Natural killer cell treated with Interleukin-12 subunit alpha and Interleukin-12 subunit beta and Interleukin-15 and Interleukin-18, amount 100 ng/mL, for 72 hours (primary cell): ENCODE data around the gene KCNQ1. TPM values are rescaled to one million over a fixed set of nuclear protein-coding genes. Genes with fewer than 3 reads are reported as not detected.

Experiments
- ATAC-seq, 2 donors: fragments of 150-1000 bp; cut with Tn5 transposase in 1 of 2; sonication (Bioruptor Pico), chemical (Tn5 transposase) in 1 of 2; 2 replicates each; pipeline ENCODE4 v1.10.0; 2021
- DNase-seq: peaks from one replicate; pipeline ENCODE4 v3.0.0; 2022; ENCODE audit warnings: low spot score
- H3K27ac Mint-ChIP-seq, 2 donors: 1 replicate in 1 of 2; 2 replicates in 1 of 2; pipeline ENCODE4 v1.8.0; 2022; ENCODE audit warnings: mixed read lengths in 2 of 2, mild to moderate bottlenecking in 1 of 2, moderate library complexity in 1 of 2
- H3K27me3 Mint-ChIP-seq, 2 donors: 1 replicate in 1 of 2; 2 replicates in 1 of 2; pipeline ENCODE4 v1.8.0; 2022; ENCODE audit warnings: mixed read lengths in 2 of 2
- H3K36me3 Mint-ChIP-seq: one replicate; pipeline ENCODE4 v1.8.0; 2022; ENCODE audit warnings: mixed read lengths
- H3K4me1 Mint-ChIP-seq, 2 donors: 1 replicate in 1 of 2; 2 replicates in 1 of 2; pipeline ENCODE4 v1.8.0; 2022; ENCODE audit warnings: low read depth in 2 of 2, mixed read lengths in 2 of 2, mild to moderate bottlenecking in 1 of 2
- H3K4me3 Mint-ChIP-seq: one replicate; pipeline ENCODE4 v1.8.0; 2022; ENCODE audit warnings: mixed read lengths
- H3K9me3 Mint-ChIP-seq: 2 replicates; pipeline ENCODE4 v1.8.0; 2022; ENCODE audit warnings: mixed read lengths
- total RNA-seq, 2 donors: library from RNA; stranded (reverse); gene quantifications; one replicate each; pipeline ENCODE4 v1.2.3, GENCODE V29; 2022

The KCNQ1 gene
- total RNA-seq, 2 donors from 2014 or later: 0.19 to 1.4 TPM

- ATAC-seq: no peak
- Mint-ChIP-seq H3K4me1 (peaks cover 6% of the 10 kb centered on the region in 2 donors), H3K27ac (peak overlapping the region in 1 of 2 donors; percentile 23), H3K4me3 (peak overlapping the region; percentile 17), H3K9me3 (no peaks in the 10 kb centered on the region), H3K36me3 (no peaks in the 10 kb centered on the region), H3K27me3 (no peaks in the 10 kb centered on the region)
- no peak for DNase-seq
Observed at GRCh38 chr11:2402890-2403645, 41.7 kb upstream of the KCNQ1 start.

GRCh38 chr11:2404735-2405196 lies 40.0 kb upstream of the KCNQ1 start:
- H3K4me1 Mint-ChIP-seq: peaks cover 4 to 6% of the 10 kb centered on the region in 2 donors
- no peak overlapping the region for H3K27ac Mint-ChIP-seq
- H3K4me3 Mint-ChIP-seq: no peak overlapping the region
- ATAC-seq: no peak
- H3K27me3 Mint-ChIP-seq: no peaks in the 10 kb centered on the region
- no peaks in the 10 kb centered on the region for H3K9me3 Mint-ChIP-seq
- H3K36me3 Mint-ChIP-seq: no peaks in the 10 kb centered on the region
- DNase-seq: no peak

- H3K4me3 Mint-ChIP-seq: no peak overlapping the region
- ATAC-seq: no peak
- no peak for DNase-seq
- H3K4me1 Mint-ChIP-seq: peaks cover 1 to 3% of the 10 kb centered on the region in 2 donors
- no peaks in the 10 kb centered on the region for H3K36me3 Mint-ChIP-seq
- no peak overlapping the region for H3K27ac Mint-ChIP-seq
- no peaks in the 10 kb centered on the region for H3K27me3 Mint-ChIP-seq
- H3K9me3 Mint-ChIP-seq: no peaks in the 10 kb centered on the region
Observed at GRCh38 chr11:2406451-2406850, 38.4 kb upstream of the KCNQ1 start.

GRCh38 chr11:2406878-2407410 lies 37.9 kb upstream of the KCNQ1 start:
- DNase-seq: no peak
- ATAC-seq: no peak
- H3K27ac Mint-ChIP-seq: no peak overlapping the region
- H3K36me3 Mint-ChIP-seq: no peaks in the 10 kb centered on the region
- no peaks in the 10 kb centered on the region for H3K4me1 Mint-ChIP-seq
- H3K27me3 Mint-ChIP-seq: no peaks in the 10 kb centered on the region
- no peak overlapping the region for H3K4me3 Mint-ChIP-seq
- no peaks in the 10 kb centered on the region for H3K9me3 Mint-ChIP-seq

GRCh38 chr11:2408671-2409070 lies 36.1 kb upstream of the KCNQ1 start:
- ATAC-seq: peak in 1 of 2 donors; percentile 1

GRCh38 chr11:2409126-2409525 lies 35.7 kb upstream of the KCNQ1 start:
- no peak overlapping the region for H3K27ac Mint-ChIP-seq
- no peak overlapping the region for H3K4me3 Mint-ChIP-seq
- H3K4me1 Mint-ChIP-seq: no peaks in the 10 kb centered on the region
- H3K36me3 Mint-ChIP-seq: no peaks in the 10 kb centered on the region
- no peak for DNase-seq
- H3K27me3 Mint-ChIP-seq: no peaks in the 10 kb centered on the region
- ATAC-seq: no peak
- no peaks in the 10 kb centered on the region for H3K9me3 Mint-ChIP-seq

More at GRCh38 chr11:2408671-2409070, 36.1 kb upstream of the KCNQ1 start:
- Mint-ChIP-seq H3K4me1 (no peaks in the 10 kb centered on the region), H3K27ac (no peak overlapping the region), H3K27me3 (no peaks in the 10 kb centered on the region), H3K36me3 (no peaks in the 10 kb centered on the region), H3K4me3 (no peak overlapping the region), H3K9me3 (no peaks in the 10 kb centered on the region)
- no peak for DNase-seq

GRCh38 chr11:2409611-2410468 lies 35.0 kb upstream of the KCNQ1 start:
- no peak for DNase-seq
- Mint-ChIP-seq H3K4me1 (no peaks in the 10 kb centered on the region), H3K36me3 (no peaks in the 10 kb centered on the region), H3K4me3 (no peak overlapping the region), H3K27ac (no peak overlapping the region), H3K27me3 (no peaks in the 10 kb centered on the region), H3K9me3 (no peaks in the 10 kb centered on the region)
- ATAC-seq: no peak

GRCh38 chr11:2410616-2411015 lies 34.2 kb upstream of the KCNQ1 start:
- Mint-ChIP-seq H3K27ac (no peak overlapping the region), H3K9me3 (no peaks in the 10 kb centered on the region), H3K4me1 (no peaks in the 10 kb centered on the region), H3K36me3 (no peaks in the 10 kb centered on the region), H3K4me3 (no peak overlapping the region), H3K27me3 (no peaks in the 10 kb centered on the region)
- ATAC-seq (no peak), DNase-seq (no peak)

GRCh38 chr11:2411446-2412305 lies 33.1 kb upstream of the KCNQ1 start:
- H3K4me1 Mint-ChIP-seq: no peaks in the 10 kb centered on the region
- ATAC-seq (no peak), DNase-seq (no peak)
- H3K36me3 Mint-ChIP-seq: no peaks in the 10 kb centered on the region
- H3K4me3 Mint-ChIP-seq: no peak overlapping the region
- no peak overlapping the region for H3K27ac Mint-ChIP-seq
- H3K27me3 Mint-ChIP-seq: no peaks in the 10 kb centered on the region
- H3K9me3 Mint-ChIP-seq: no peaks in the 10 kb centered on the region

- no peaks in the 10 kb centered on the region for H3K36me3 Mint-ChIP-seq
- DNase-seq (no peak), ATAC-seq (no peak)
- no peak overlapping the region for H3K4me3 Mint-ChIP-seq
- H3K27me3 Mint-ChIP-seq: no peaks in the 10 kb centered on the region
- H3K27ac Mint-ChIP-seq: no peak overlapping the region
- H3K9me3 Mint-ChIP-seq: no peaks in the 10 kb centered on the region
- H3K4me1 Mint-ChIP-seq: no peaks in the 10 kb centered on the region
Observed at GRCh38 chr11:2412323-2412722, 32.5 kb upstream of the KCNQ1 start.

GRCh38 chr11:2413742-2414579 lies 30.8 kb upstream of the KCNQ1 start:
- Mint-ChIP-seq H3K36me3 (no peaks in the 10 kb centered on the region), H3K27me3 (no peaks in the 10 kb centered on the region), H3K9me3 (no peaks in the 10 kb centered on the region), H3K4me3 (no peak overlapping the region), H3K27ac (no peak overlapping the region), H3K4me1 (no peaks in the 10 kb centered on the region)
- DNase-seq (no peak), ATAC-seq (no peak)

- DNase-seq (no peak), ATAC-seq (no peak)
- Mint-ChIP-seq H3K27me3 (no peaks in the 10 kb centered on the region), H3K27ac (no peak overlapping the region), H3K36me3 (no peaks in the 10 kb centered on the region), H3K4me1 (no peaks in the 10 kb centered on the region), H3K9me3 (no peaks in the 10 kb centered on the region), H3K4me3 (no peak overlapping the region)
Observed at GRCh38 chr11:2414616-2415015, 30.2 kb upstream of the KCNQ1 start.

GRCh38 chr11:2415171-2415570 lies 29.6 kb upstream of the KCNQ1 start:
- no peaks in the 10 kb centered on the region for H3K36me3 Mint-ChIP-seq
- no peak overlapping the region for H3K27ac Mint-ChIP-seq
- no peaks in the 10 kb centered on the region for H3K4me1 Mint-ChIP-seq
- ATAC-seq (no peak), DNase-seq (no peak)
- no peaks in the 10 kb centered on the region for H3K9me3 Mint-ChIP-seq
- H3K27me3 Mint-ChIP-seq: no peaks in the 10 kb centered on the region
- no peak overlapping the region for H3K4me3 Mint-ChIP-seq
